DND-41 (cell line): ENCODE data around the gene ADARB2.

Source experiments
- ATAC-seq: fragments of 200-7000 bp; cut with Tn5 transposase; 3 replicates; pipeline ENCODE4 v1.9.1; 2021; ENCODE audit warnings: low read depth; ENCODE audit not compliant: insufficient read depth
- DNase-seq: peaks from one replicate; pipeline ENCODE4 v3.0.0-alpha.2; 2020
- H2AFZ ChIP-seq: 2 replicates; pipeline ENCODE4 v1.6.0; 2012; ENCODE audit warnings: low read depth, low read length
- H3K27ac ChIP-seq: 2 replicates; pipeline ENCODE4 v1.5.1; 2012; ENCODE audit warnings: low read length, inconsistent platforms
- H3K27me3 ChIP-seq: fragments of 200-600 bp; sonication (generic); 2 replicates; pipeline ENCODE4 v1.6.0; 2012; ENCODE audit warnings: low read length, mild to moderate bottlenecking, inconsistent platforms; ENCODE audit not compliant: insufficient read depth, poor library complexity
- H3K36me3 ChIP-seq: 2 replicates; pipeline ENCODE4 v1.5.1; 2012; ENCODE audit warnings: low read length, inconsistent platforms; ENCODE audit not compliant: insufficient read depth
- H3K4me1 ChIP-seq: 2 replicates; pipeline ENCODE4 v1.5.1; 2012; ENCODE audit warnings: mild to moderate bottlenecking, low read length; ENCODE audit not compliant: insufficient read depth
- H3K4me2 ChIP-seq: 2 replicates; pipeline ENCODE4 v1.6.0; 2012; ENCODE audit warnings: mild to moderate bottlenecking, moderate library complexity, low read length, inconsistent platforms; ENCODE audit not compliant: insufficient read depth
- H3K4me3 ChIP-seq, 2 experiments: fragments of 200-600 bp in 1 of 2; shearing (Covaris generic) in 1 of 2; 2 replicates each; pipeline ENCODE4 v1.5.1; 2012 to 2016; ENCODE audit warnings: inconsistent platforms in 2 of 2, low read length in 2 of 2, mild to moderate bottlenecking in 2 of 2, low read depth in 1 of 2, moderate library complexity in 1 of 2
- H3K79me2 ChIP-seq: 2 replicates; pipeline ENCODE4 v1.6.0; 2012; ENCODE audit warnings: low read length, inconsistent platforms; ENCODE audit not compliant: insufficient read depth
- H3K9ac ChIP-seq: 2 replicates; pipeline ENCODE4 v1.6.0; 2012; ENCODE audit warnings: low read depth, mild to moderate bottlenecking, inconsistent platforms, low read length, moderate library complexity
- H3K9me3 ChIP-seq: 2 replicates; pipeline ENCODE4 v1.5.1; 2012; ENCODE audit warnings: low read length, moderate library complexity, mild to moderate bottlenecking, inconsistent platforms; ENCODE audit not compliant: insufficient read depth, severe bottlenecking
- H4K20me1 ChIP-seq: 2 replicates; pipeline ENCODE4 v1.6.0; 2012; ENCODE audit warnings: low read length; ENCODE audit not compliant: insufficient read depth
- CTCF ChIP-seq: IDR thresholded peaks from 2 replicates; pipeline ENCODE4 v1.5.1; 2012; ENCODE audit warnings: borderline replicate concordance, low read length, moderate library complexity, mild to moderate bottlenecking; ENCODE audit not compliant: poor library complexity, severe bottlenecking; ENCODE audit errors: extremely low read depth
- EZH2 ChIP-seq: IDR thresholded peaks from 3 replicates; pipeline ENCODE4 v1.6.1; 2012; ENCODE audit warnings: borderline replicate concordance, low read depth, mild to moderate bottlenecking, moderate library complexity, low read length, inconsistent platforms; ENCODE audit not compliant: severe bottlenecking

ADARB2 gene

GRCh38 chr10:1515780-1516491, 221.4 kb downstream of the ADARB2 start:
- H3K36me3 ChIP-seq, result no peaks in the 10 kb centered on the region

GRCh38 chr10:1515121-1515779, 222.1 kb downstream of the ADARB2 start:
- H3K9me3 ChIP-seq, result no peaks in the 10 kb centered on the region

More at GRCh38 chr10:1515780-1516491, 221.4 kb downstream of the ADARB2 start:
- Histone ChIP-seq H4K20me1 (no peaks in the 10 kb centered on the region), H2AFZ (no peak overlapping the region), H3K4me1 (no peaks in the 10 kb centered on the region), H3K79me2 (no peaks in the 10 kb centered on the region), H3K27me3 (no peaks in the 10 kb centered on the region), H3K4me2 (no peak overlapping the region), H3K27ac (no peak overlapping the region), H3K9me3 (no peaks in the 10 kb centered on the region), H3K9ac (no peak overlapping the region), H3K4me3 (no peak overlapping the region)
- TF ChIP-seq CTCF (no peak), EZH2 (no peak)
- no peak for ATAC-seq
- no peak for DNase-seq

GRCh38 chr10:1514681-1515080, 222.6 kb downstream of the ADARB2 start:
- Histone ChIP-seq H3K9me3 (no peaks in the 10 kb centered on the region), H3K4me1 (no peaks in the 10 kb centered on the region), H3K4me2 (no peak overlapping the region), H3K4me3 (no peak overlapping the region), H3K79me2 (no peaks in the 10 kb centered on the region), H3K9ac (no peak overlapping the region), H4K20me1 (no peaks in the 10 kb centered on the region), H3K27ac (no peak overlapping the region), H3K36me3 (no peaks in the 10 kb centered on the region), H3K27me3 (no peaks in the 10 kb centered on the region), H2AFZ (no peak overlapping the region)
- no peak for DNase-seq
- TF ChIP-seq EZH2 (no peak), CTCF (no peak)
- no peak for ATAC-seq

More at GRCh38 chr10:1515121-1515779, 222.1 kb downstream of the ADARB2 start:
- no peak for ATAC-seq
- Histone ChIP-seq H3K9ac (no peak overlapping the region), H3K4me1 (no peaks in the 10 kb centered on the region), H3K36me3 (no peaks in the 10 kb centered on the region), H3K27me3 (no peaks in the 10 kb centered on the region), H3K4me2 (no peak overlapping the region), H4K20me1 (no peaks in the 10 kb centered on the region), H3K79me2 (no peaks in the 10 kb centered on the region), H3K4me3 (no peak overlapping the region), H2AFZ (no peak overlapping the region), H3K27ac (no peak overlapping the region)
- no peak for DNase-seq
- TF ChIP-seq EZH2 (no peak), CTCF (no peak)
